IMR-90 (cell line): ENCODE measurements around the gene SHLD1. TPM values are rescaled to one million over a fixed set of nuclear protein-coding genes. Genes with fewer than 3 reads are reported as not detected.
A peak's percentile ranks its signal among the peaks of the same experiment; 100 is the strongest.

Experiments used
- ATAC-seq: fragments of 200-7000 bp; cut with Tn5 transposase; 2 replicates; pipeline ENCODE4 v1.9.1; 2020; ENCODE audit warnings: low read depth, mild to moderate bottlenecking, moderate library complexity
- BruUV-seq: library from RNA; stranded (reverse); fragments of 400-500 nt; replicated peaks from 2 replicates; lab custom pipeline; 2021; lab: Mats Ljungman, UMichigan
- CTCF ChIA-PET: fragments of 300-600 bp; formaldehyde crosslinking; extraction: SDS; loops from one replicate; lab custom pipeline; 2021; ENCODE audit warnings: antibody characterized with exemption; lab: Yijun Ruan, JAX
- POLR2A ChIA-PET: fragments of 300-600 bp; sonication (Branson Sonifier 250); formaldehyde crosslinking; loops from one replicate; lab custom pipeline; 2022; ENCODE audit warnings: antibody characterized with exemption; ENCODE audit not compliant: unreplicated experiment; lab: Charles Lee
- DNase-seq: peaks from one replicate; pipeline ENCODE4 v3.0.0; 2013
- H2AFZ ChIP-seq: replicated peaks from 2 replicates; pipeline ENCODE3; 2013; ENCODE audit warnings: low read length, mild to moderate bottlenecking; ENCODE audit not compliant: poor library complexity
- H2AK5ac ChIP-seq: 2 replicates; pipeline ENCODE4 v1.6.1; 2013; ENCODE audit warnings: low read depth, low read length, inconsistent platforms
- H2AK9ac ChIP-seq: replicated peaks from 2 replicates; pipeline ENCODE3; 2013; ENCODE audit warnings: mild to moderate bottlenecking, low read depth, low read length, moderate library complexity; ENCODE audit not compliant: poor library complexity
- H2BK120ac ChIP-seq: 2 replicates; pipeline ENCODE4 v1.6.1; 2013; ENCODE audit warnings: low read depth, low read length, inconsistent platforms
- H2BK15ac ChIP-seq: 3 replicates; pipeline ENCODE4 v1.6.1; 2013; ENCODE audit warnings: low read depth, low read length, inconsistent platforms
- H2BK20ac ChIP-seq: 2 replicates; pipeline ENCODE4 v1.6.1; 2013; ENCODE audit warnings: low read depth, mild to moderate bottlenecking, inconsistent platforms, low read length, moderate library complexity
- H2BK5ac ChIP-seq: 2 replicates; pipeline ENCODE4 v1.6.1; 2013; ENCODE audit warnings: mild to moderate bottlenecking, low read depth, low read length, inconsistent platforms; ENCODE audit not compliant: poor library complexity, severe bottlenecking
- H3K14ac ChIP-seq: replicated peaks from 2 replicates; pipeline ENCODE4 v1.6.1; 2013; ENCODE audit warnings: low read depth, low read length, inconsistent platforms
- H3K18ac ChIP-seq: 2 replicates; pipeline ENCODE4 v1.6.1; 2013; ENCODE audit warnings: low read depth, low read length, control low read depth
- H3K23ac ChIP-seq: 2 replicates; pipeline ENCODE4 v1.6.1; 2013; ENCODE audit warnings: low read depth, low read length, inconsistent platforms
- H3K27ac ChIP-seq: 2 replicates; pipeline ENCODE4 v1.5.1; 2013; ENCODE audit warnings: mild to moderate bottlenecking, control low read depth, low read length; ENCODE audit not compliant: insufficient read depth
- H3K27me3 ChIP-seq: 2 replicates; pipeline ENCODE4 v1.6.1; 2013; ENCODE audit warnings: low read length; ENCODE audit not compliant: control insufficient read depth, insufficient read depth
- H3K36me3 ChIP-seq: 2 replicates; pipeline ENCODE4 v1.6.1; 2013; ENCODE audit warnings: low read length, mixed read lengths; ENCODE audit not compliant: control insufficient read depth, insufficient read depth
- H3K4ac ChIP-seq: 2 replicates; pipeline ENCODE4 v1.6.1; 2013; ENCODE audit warnings: low read depth, low read length, inconsistent platforms
- H3K4me1 ChIP-seq: 2 replicates; pipeline ENCODE4 v1.6.1; 2013; ENCODE audit warnings: low read length, mixed read lengths; ENCODE audit not compliant: control insufficient read depth, insufficient read depth
- H3K4me2 ChIP-seq: 2 replicates; pipeline ENCODE4 v1.6.1; 2013; ENCODE audit warnings: low read depth, mild to moderate bottlenecking, control low read depth, low read length, moderate library complexity
- H3K4me3 ChIP-seq: 2 replicates; pipeline ENCODE4 v1.5.1; 2013; ENCODE audit warnings: low read depth, mild to moderate bottlenecking, control low read depth, low read length, moderate library complexity; ENCODE audit not compliant: insufficient read depth
- H3K56ac ChIP-seq: 2 replicates; pipeline ENCODE4 v1.6.1; 2013; ENCODE audit warnings: low read length, inconsistent platforms; ENCODE audit not compliant: insufficient read depth; ENCODE audit errors: extremely low read depth
- H3K79me1 ChIP-seq, 2 experiments: 2 replicates each; pipeline ENCODE4 v1.6.1; 2013; ENCODE audit warnings: low read length in 2 of 2, inconsistent platforms in 1 of 2, low read depth in 1 of 2
- H3K9ac ChIP-seq: 2 replicates; pipeline ENCODE4 v1.6.1; 2013; ENCODE audit warnings: low read depth, low read length, control low read depth
- H3K9me1 ChIP-seq: 2 replicates; pipeline ENCODE4 v1.6.1; 2013; ENCODE audit warnings: low read length, inconsistent platforms; ENCODE audit not compliant: insufficient read depth
- H3K9me3 ChIP-seq: 2 replicates; pipeline ENCODE4 v1.6.1; 2013; ENCODE audit warnings: low read length; ENCODE audit not compliant: control insufficient read depth, insufficient read depth
- H4K20me1 ChIP-seq: 2 replicates; pipeline ENCODE4 v1.6.1; 2013; ENCODE audit warnings: low read length, inconsistent platforms; ENCODE audit not compliant: insufficient read depth
- H4K5ac ChIP-seq: 2 replicates; pipeline ENCODE4 v1.6.1; 2013; ENCODE audit warnings: mild to moderate bottlenecking, low read depth, low read length, control low read depth
- H4K8ac ChIP-seq, 2 experiments: 2 replicates each; pipeline ENCODE4 v1.6.1; 2013; ENCODE audit warnings: low read depth in 2 of 2, low read length in 2 of 2, control low read depth in 1 of 2, inconsistent platforms in 1 of 2
- H4K91ac ChIP-seq: 2 replicates; pipeline ENCODE4 v1.6.1; 2013; ENCODE audit warnings: low read depth, low read length, inconsistent platforms; ENCODE audit not compliant: insufficient read depth
- CHD1 ChIP-seq: IDR thresholded peaks from 2 replicates; pipeline ENCODE4 v1.6.1; 2012; ENCODE audit warnings: low read depth, low read length, improper control_type of control experiment
- MAFK ChIP-seq: IDR thresholded peaks from 2 replicates; pipeline ENCODE4 v1.6.1; 2012; ENCODE audit warnings: low read depth, low read length, improper control_type of control experiment
- RAD21 ChIP-seq: IDR thresholded peaks from 2 replicates; pipeline ENCODE4 v1.6.1; 2012; ENCODE audit warnings: low read length, improper control_type of control experiment
- RFX5 ChIP-seq: IDR thresholded peaks from 2 replicates; pipeline ENCODE4 v1.8.0; 2012; ENCODE audit warnings: low read depth, mild to moderate bottlenecking, low read length, moderate library complexity
- WGBS, 2 experiments: methylation state at CpG; one replicate each; pipeline versions ENCODE4 v1.1.5 to v1.1.7; 2013; ENCODE audit warnings: missing lambda C conversion rate in 2 of 2; ENCODE audit not compliant: insufficient read length in 1 of 2; ENCODE audit errors: extremely low coverage in 2 of 2; 5-methylcytosine and 5-hydroxymethylcytosine counted together
- dilution Hi-C: fragments of 300-500 bp; cut with HindIII; formaldehyde crosslinking; loops from one replicate; pipeline ENCODE4 v1.14.3; 2018; ENCODE audit warnings: low sequenced_read_pairs; ENCODE audit not compliant: unreplicated experiment
- in situ Hi-C: fragments of 300-500 bp; cut with MboI; formaldehyde crosslinking; loops from 3 replicates; pipeline ENCODE4 v1.14.3; 2019; ENCODE audit warnings: low sequenced_read_pairs, inconsistent platforms, mixed read lengths
- intact Hi-C: fragments of 100-400 bp; cut with micrococcal nuclease; formaldehyde crosslinking; loops from 2 replicates; pipeline ENCODE4 v1.10.0; 2022
- polyA plus RNA-seq, 3 experiments: library from polyadenylated mRNA; depleted of rRNA; stranded (reverse); fragments of >200 nt; gene quantifications; 2 replicates each; pipeline ENCODE4 v1.2.3, GENCODE V29; 2012; ENCODE audit warnings: low replicate concordance in 1 of 3
- total RNA-seq: library from RNA; depleted of rRNA; stranded (reverse); fragments of >200 nt; gene quantifications from 2 replicates; pipeline ENCODE4 v1.2.3, GENCODE V29; 2012
- TF ChIP-seq, protein P1 (sequence below): fragments of 150-350 bp; IDR thresholded peaks from 2 replicates; pipeline ENCODE4 v1.6.1; 2017; ENCODE audit warnings: mild to moderate bottlenecking, antibody characterized with exemption, low read length, low read depth

Gene SHLD1
- total and polyA plus RNA-seq, 2 of the 4 experiments (the other 2 are of a cell fraction) = 2.6 to 3.0 TPM

DNA sequence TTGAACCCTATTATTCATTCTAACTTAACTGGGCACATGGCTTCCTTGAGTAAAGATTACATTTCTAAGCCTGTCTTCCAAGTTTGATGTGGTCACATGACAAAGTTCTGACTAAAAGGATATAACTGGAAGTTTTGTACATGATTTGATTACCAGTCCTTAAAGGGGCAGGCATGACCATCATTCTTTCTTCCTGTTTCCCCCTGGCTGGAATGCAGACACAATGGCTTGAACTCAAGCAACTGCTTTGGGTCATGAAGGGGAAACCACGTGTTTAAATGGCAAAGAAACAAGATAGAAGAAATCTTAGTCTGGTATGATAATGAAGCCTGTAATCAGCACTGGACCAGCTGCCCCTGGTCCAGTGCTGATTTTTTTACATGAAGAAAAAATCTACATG, 15.6 kb upstream of the SHLD1 start:
- peak overlapping the region; percentile 58 for H4K5ac ChIP-seq
- H3K79me1 ChIP-seq = no peaks in the 10 kb centered on the region
- peak overlapping the region; percentile 48; the same call in 1 of the 2 replicates for H2BK20ac ChIP-seq
- H2BK5ac ChIP-seq = no peak overlapping the region
- ATAC-seq (no peak), DNase-seq (peak; percentile 45)
- H3K27ac ChIP-seq = no peak overlapping the region
- no peak overlapping the region for H3K56ac ChIP-seq
- peaks cover 20% of the 10 kb centered on the region for H3K4me1 ChIP-seq
- H3K9me1 ChIP-seq = peaks cover 12% of the 10 kb centered on the region
- peak overlapping the region; percentile 6 to 48; a peak in 2 of 4 replicates for H4K8ac ChIP-seq
- no peak overlapping the region; the same call in 1 of the 2 replicates for H4K91ac ChIP-seq
- H3K4me3 ChIP-seq = no peak overlapping the region
- no peak overlapping the region for H3K23ac ChIP-seq
- H3K9ac ChIP-seq = no peak overlapping the region
- H3K14ac ChIP-seq = no peak overlapping the region
- no CpG with 5 or more reads among the region's 1 CpG for WGBS, 2 experiments
- H2AFZ ChIP-seq = peak overlapping the region; percentile 65
- ChIA-PET POLR2A (no interaction called here), CTCF (interaction anchor here (1.0 kb wide), 1 partner anchor 178 kb away, joined by 3 read pairs; no protein-coding TSS in a partner anchor)
- H2BK15ac ChIP-seq = peak overlapping the region; percentile 98
- in situ Hi-C loops = no loop called here
- H3K36me3 ChIP-seq = no peaks in the 10 kb centered on the region
- 0 out of 2 replicates have a peak overlapping the region, but pooled peaks have one; percentile 36 for H3K4ac ChIP-seq
- no peak overlapping the region; the same call in 1 of the 2 replicates for H2AK5ac ChIP-seq
- TF ChIP-seq CHD1 = no peak
- TF ChIP-seq RAD21 = no peak
- TF ChIP-seq MAFK = no peak
- TF ChIP-seq, protein P1, sequence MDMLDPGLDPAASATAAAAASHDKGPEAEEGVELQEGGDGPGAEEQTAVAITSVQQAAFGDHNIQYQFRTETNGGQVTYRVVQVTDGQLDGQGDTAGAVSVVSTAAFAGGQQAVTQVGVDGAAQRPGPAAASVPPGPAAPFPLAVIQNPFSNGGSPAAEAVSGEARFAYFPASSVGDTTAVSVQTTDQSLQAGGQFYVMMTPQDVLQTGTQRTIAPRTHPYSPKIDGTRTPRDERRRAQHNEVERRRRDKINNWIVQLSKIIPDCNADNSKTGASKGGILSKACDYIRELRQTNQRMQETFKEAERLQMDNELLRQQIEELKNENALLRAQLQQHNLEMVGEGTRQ = peak; percentile 52; the same call in 1 of the 2 replicates
- TF ChIP-seq RFX5 = no peak
- peak overlapping the region; percentile 20; the same call in 1 of the 2 replicates for H2BK120ac ChIP-seq
- H3K27me3 ChIP-seq = peaks cover 3% of the 10 kb centered on the region; the same call in 1 of the 2 replicates
- dilution Hi-C loops = no loop called here
- intact Hi-C loops = loop anchor here (5.0 kb wide), 2 partner anchors 82 to 127 kb away; no protein-coding TSS in a partner anchor
- no TSS peak for BruUV-seq
- no peak overlapping the region for H3K4me2 ChIP-seq
- no peaks in the 10 kb centered on the region for H4K20me1 ChIP-seq
- H3K18ac ChIP-seq = peak overlapping the region; percentile 83
- H3K9me3 ChIP-seq = peaks cover 3% of the 10 kb centered on the region; the same call in 1 of the 2 replicates
- no peak overlapping the region for H2AK9ac ChIP-seq
